Liver (tissue), 9 donors: Measurements from ENCODE around the gene RNF144B. TPM values are rescaled to one million over a fixed set of nuclear protein-coding genes. Genes with fewer than 3 reads are reported as not detected.
"Not testable (repeated sequence)": the region's sequence is repeated elsewhere in the genome, so short reads cannot be mapped to it uniquely, and the experiment has no call there.

ENCODE experiments used
- DNase-seq: peaks from one replicate; pipeline ENCODE4 v3.0.0-alpha.2; 2017; ENCODE audit warnings: low spot score
- H3K27ac ChIP-seq, 2 donors: one replicate each; pipeline ENCODE4 v1.7.0; 2013; ENCODE audit warnings: inconsistent platforms in 2 of 2, low read length in 2 of 2, control low read depth in 1 of 2, low read depth in 1 of 2, mild to moderate bottlenecking in 1 of 2
- H3K27me3 ChIP-seq, 4 donors: one replicate each; pipeline versions ENCODE4 v1.6.1 to v1.7.0; 2013; ENCODE audit warnings: low read length in 3 of 4, inconsistent platforms in 1 of 4, mild to moderate bottlenecking in 1 of 4, moderate library complexity in 1 of 4; ENCODE audit not compliant: control insufficient read depth in 4 of 4, insufficient read depth in 4 of 4
- H3K36me3 ChIP-seq, 4 donors: one replicate each; pipeline versions ENCODE4 v1.6.1 to v1.7.0; 2013; ENCODE audit warnings: low read length in 3 of 4, mild to moderate bottlenecking in 3 of 4, low read depth in 1 of 4, moderate library complexity in 1 of 4; ENCODE audit not compliant: control insufficient read depth in 4 of 4, insufficient read depth in 3 of 4
- H3K4me1 ChIP-seq, 4 donors: one replicate each; pipeline versions ENCODE4 v1.6.1 to v1.7.0; 2013; ENCODE audit warnings: low read length in 3 of 4, mild to moderate bottlenecking in 3 of 4, moderate library complexity in 1 of 4; ENCODE audit not compliant: control insufficient read depth in 4 of 4, insufficient read depth in 4 of 4
- H3K4me3 ChIP-seq, 3 donors: one replicate each; pipeline versions ENCODE4 v1.6.1 to v1.7.0; 2013; ENCODE audit warnings: low read length in 3 of 3, control low read depth in 1 of 3, low read depth in 1 of 3, mild to moderate bottlenecking in 1 of 3
- H3K9ac ChIP-seq, 2 donors: one replicate each; pipeline ENCODE4 v1.7.0; 2013; ENCODE audit warnings: low read length in 2 of 2, mild to moderate bottlenecking in 2 of 2, moderate library complexity in 2 of 2, control low read depth in 1 of 2, low read depth in 1 of 2
- H3K9me3 ChIP-seq, 4 donors: one replicate each; pipeline versions ENCODE4 v1.6.1 to v1.7.0; 2013; ENCODE audit warnings: low read length in 3 of 4; ENCODE audit not compliant: control insufficient read depth in 4 of 4
- CTCF ChIP-seq: fragments of 150-350 bp; IDR thresholded peaks from 2 replicates; pipeline ENCODE4 v1.5.1; 2017; ENCODE audit warnings: improper control_type of control experiment, low read depth, low read length; ENCODE audit not compliant: missing input control
- FOXA1 ChIP-seq: IDR thresholded peaks from 2 replicates; pipeline ENCODE4 v1.6.1; 2016; ENCODE audit warnings: antibody characterized with exemption
- FOXA2 ChIP-seq: IDR thresholded peaks from 2 replicates; pipeline ENCODE4 v1.6.1; 2016; ENCODE audit warnings: antibody characterized with exemption
- GABPA ChIP-seq, 2 donors: IDR thresholded peaks in 1 of 2; conservative IDR thresholded peaks in 1 of 2; 2 replicates each; pipeline ENCODE4 v1.6.1; 2016; ENCODE audit warnings: antibody characterized with exemption in 2 of 2, mild to moderate bottlenecking in 1 of 2, moderate library complexity in 1 of 2
- HNF4A ChIP-seq, 2 donors: conservative IDR thresholded peaks; 2 replicates each; pipeline ENCODE4 v1.6.1; 2016; ENCODE audit warnings: antibody characterized with exemption in 2 of 2, mild to moderate bottlenecking in 2 of 2
- HNF4G ChIP-seq: IDR thresholded peaks from 2 replicates; pipeline ENCODE4 v1.6.1; 2016; ENCODE audit warnings: antibody characterized with exemption
- JUND ChIP-seq, 2 donors: IDR thresholded peaks; 2 replicates each; pipeline ENCODE4 v1.6.1; 2016; ENCODE audit warnings: antibody characterized with exemption in 2 of 2
- MAX ChIP-seq: IDR thresholded peaks from 2 replicates; pipeline ENCODE4 v1.6.1; 2016; ENCODE audit warnings: antibody characterized with exemption
- NR2F2 ChIP-seq: IDR thresholded peaks from 2 replicates; pipeline ENCODE4 v1.6.1; 2016; ENCODE audit warnings: antibody characterized with exemption
- RAD21 ChIP-seq, 2 donors: IDR thresholded peaks; 2 replicates each; pipeline ENCODE4 v1.6.1; 2016; ENCODE audit warnings: antibody characterized with exemption in 2 of 2, mild to moderate bottlenecking in 2 of 2
- REST ChIP-seq: IDR thresholded peaks from 2 replicates; pipeline ENCODE4 v1.6.1; 2016; ENCODE audit warnings: antibody characterized with exemption, mild to moderate bottlenecking
- SP1 ChIP-seq: IDR thresholded peaks from 2 replicates; pipeline ENCODE4 v1.6.1; 2018; ENCODE audit warnings: antibody characterized with exemption, mild to moderate bottlenecking
- YY1 ChIP-seq: IDR thresholded peaks from 2 replicates; pipeline ENCODE4 v1.6.1; 2016; ENCODE audit warnings: antibody characterized with exemption, mild to moderate bottlenecking
- ZBTB33 ChIP-seq: IDR thresholded peaks from 2 replicates; pipeline ENCODE4 v1.6.1; 2016; ENCODE audit warnings: antibody characterized with exemption
- WGBS: extraction: QIAGEN DNeasy Blood & Tissue Kit; methylation state at CpG from one replicate; pipeline ENCODE4 v1.1.7; 2013; 5-methylcytosine and 5-hydroxymethylcytosine counted together
- polyA plus RNA-seq, 2 donors: library from polyadenylated mRNA; stranded (reverse) in 1 of 2; unstranded in 1 of 2; fragments of 200-250 nt in 1 of 2; fragments of >200 nt in 1 of 2; fragmentation: Nextera tagmentation in 1 of 2; extraction: Ambion mirVana in 1 of 2; gene quantifications; one replicate each; pipeline versions ENCODE4 v1.2.1 to v1.2.3, GENCODE V29; 2013 to 2015
- total RNA-seq, 2 donors: library from RNA; depleted of rRNA; stranded (reverse); fragments of >200 nt; gene quantifications; one replicate each; pipeline ENCODE4 v1.2.3, GENCODE V29; 2014
- TF ChIP-seq, protein P1 (sequence below): IDR thresholded peaks from 2 replicates; pipeline ENCODE4 v1.6.1; 2016; ENCODE audit warnings: antibody characterized with exemption
- donor health status: healthy.
- donor health status: healthy.
- donor health status: healthy.
- donor health status: healthy.
- donor health status: healthy.

The RNF144B gene
- total and polyA plus RNA-seq, 4 donors, result 3.0 to 15.1 (median 7.6) TPM

DNA sequence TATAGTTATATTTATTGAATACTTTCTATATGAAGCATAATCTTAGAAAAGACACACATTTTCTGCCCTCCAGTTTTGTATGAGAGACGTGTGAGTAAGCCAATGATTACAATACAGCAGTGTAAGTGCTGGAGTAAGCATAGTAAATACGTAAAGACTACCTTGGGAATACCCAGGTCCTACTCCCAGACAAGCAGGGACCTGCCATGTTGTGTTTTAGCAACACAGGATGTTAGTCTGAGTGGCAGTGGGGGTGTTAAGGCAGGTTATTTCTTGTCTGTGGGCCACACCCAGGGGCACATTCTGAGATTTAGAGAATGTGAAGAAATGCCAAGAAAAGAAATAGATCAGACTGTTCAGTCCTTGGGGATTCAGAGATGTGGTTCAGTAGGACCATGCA, 34.3 kb upstream of the RNF144B start:
- Histone ChIP-seq H3K36me3 (no peaks in the 10 kb centered on the region), H3K27ac (no peak overlapping the region), H3K4me3 (no peak overlapping the region), H3K27me3 (no peaks in the 10 kb centered on the region), H3K4me1 (no peaks in the 10 kb centered on the region), H3K9me3 (no peaks in the 10 kb centered on the region), H3K9ac (no peak overlapping the region)
- WGBS, result 91% methylated on average over 2 of the region's 2 CpGs
- DNase-seq, result no peak
- TF ChIP-seq REST (no peak), CTCF (no peak), ZBTB33 (no peak), YY1 (no peak), FOXA2 (no peak), HNF4G (no peak), GABPA (IDR thresholded peaks at IDR 0.05 in 1 of 2, conservative IDR thresholded peaks at IDR 0.05 in 1 of 2) (no peak), RAD21 (IDR thresholded peaks at IDR 0.05) (no peak), MAX (no peak), NR2F2 (no peak), FOXA1 (no peak), SP1 (no peak), JUND (IDR thresholded peaks at IDR 0.05) (no peak), HNF4A (conservative IDR thresholded peaks at IDR 0.05) (no peak)
- TF ChIP-seq, protein P1, sequence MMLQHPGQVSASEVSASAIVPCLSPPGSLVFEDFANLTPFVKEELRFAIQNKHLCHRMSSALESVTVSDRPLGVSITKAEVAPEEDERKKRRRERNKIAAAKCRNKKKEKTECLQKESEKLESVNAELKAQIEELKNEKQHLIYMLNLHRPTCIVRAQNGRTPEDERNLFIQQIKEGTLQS, result no peak

- no peaks in the 10 kb centered on the region for H3K9me3 ChIP-seq
- 70% methylated on average over 2 of the region's 2 CpGs for WGBS
- no peak overlapping the region for H3K27ac ChIP-seq
- no peaks in the 10 kb centered on the region for H3K27me3 ChIP-seq
- no peak for DNase-seq
- TF ChIP-seq, protein P1, result no peak
- TF ChIP-seq JUND (IDR thresholded peaks at IDR 0.05) (no peak), GABPA (IDR thresholded peaks at IDR 0.05 in 1 of 2, conservative IDR thresholded peaks at IDR 0.05 in 1 of 2) (no peak), YY1 (no peak)
- H3K36me3 ChIP-seq, result no peaks in the 10 kb centered on the region
- no peak overlapping the region for H3K4me3 ChIP-seq
- no peaks in the 10 kb centered on the region for H3K4me1 ChIP-seq
- H3K9ac ChIP-seq, result no peak overlapping the region
Measured at GRCh38 chr6:18353251-18353650, 33.9 kb upstream of the RNF144B start.

GRCh38 chr6:18357546-18357945, 29.6 kb upstream of the RNF144B start:
- not testable (repeated sequence) for DNase-seq, H3K4me3 ChIP-seq
- 88% methylated on average over 2 of the region's 4 CpGs for WGBS

More at GRCh38 chr6:18357546-18357945, 29.6 kb upstream of the RNF144B start:
- not testable (repeated sequence) for H3K27ac ChIP-seq, H3K9ac ChIP-seq, H3K9me3 ChIP-seq, H3K27me3 ChIP-seq, H3K36me3 ChIP-seq
- peaks cover 0 to 13% (median 11%) of the 10 kb centered on the region in 4 donors for H3K4me1 ChIP-seq
